Stimulated activated CD8-positive, alpha-beta memory T cell treated with anti-CD3 and anti-CD28 coated beads, Interleukin-7, amount 100 ng/mL, for 24 hours (primary cell): Measurements from ENCODE around the gene PITPNB.

Experiments
- DNase-seq: peaks from one replicate; pipeline ENCODE4 v3.0.0-alpha.2; 2020; ENCODE audit warnings: low read depth

Gene PITPNB

GRCh38 chr22:27880778-27881394 lies 38.2 kb downstream of the PITPNB start:
- DNase-seq, result no peak

- no peak for DNase-seq
Measured at GRCh38 chr22:27879923-27880322, 39.1 kb downstream of the PITPNB start.

- no peak for DNase-seq
Measured at GRCh38 chr22:27878541-27878940, 40.5 kb downstream of the PITPNB start.

GRCh38 chr22:27877501-27877900 lies 41.6 kb downstream of the PITPNB start:
- DNase-seq, result no peak

GRCh38 chr22:27876684-27877083 lies 42.4 kb downstream of the PITPNB start:
- no peak for DNase-seq

GRCh38 chr22:27875951-27876350 lies 43.1 kb downstream of the PITPNB start:
- DNase-seq, result no peak

GRCh38 chr22:27874764-27875163 lies 44.3 kb downstream of the PITPNB start:
- DNase-seq, result no peak

- no peak for DNase-seq
Measured at GRCh38 chr22:27874185-27874584, 44.9 kb downstream of the PITPNB start.

- DNase-seq, result no peak
Measured at GRCh38 chr22:27873472-27873871, 45.6 kb downstream of the PITPNB start.

GRCh38 chr22:27872488-27872887 lies 46.6 kb downstream of the PITPNB start:
- DNase-seq, result no peak

GRCh38 chr22:27871306-27872014 lies 47.6 kb downstream of the PITPNB start:
- no peak for DNase-seq

GRCh38 chr22:27870234-27871191 lies 48.5 kb downstream of the PITPNB start:
- DNase-seq, result no peak

GRCh38 chr22:27868732-27869282 lies 50.2 kb downstream of the PITPNB start:
- no peak for DNase-seq

- DNase-seq, result no peak
Measured at GRCh38 chr22:27867953-27868731, 50.9 kb downstream of the PITPNB start.

GRCh38 chr22:27867085-27867952 lies 51.7 kb downstream of the PITPNB start:
- DNase-seq, result no peak

- no peak for DNase-seq
Measured at GRCh38 chr22:27866135-27867084, 52.6 kb downstream of the PITPNB start.

- no peak for DNase-seq
Measured at GRCh38 chr22:27865496-27865895, 53.6 kb downstream of the PITPNB start.

GRCh38 chr22:27863556-27863955 lies 55.5 kb downstream of the PITPNB start:
- DNase-seq, result no peak

GRCh38 chr22:27863001-27863400 lies 56.1 kb downstream of the PITPNB start:
- no peak for DNase-seq
